Cardiac septum (tissue), 1 donor: ENCODE measurements around the gene TSPAN18. TPM values are rescaled to one million over a fixed set of nuclear protein-coding genes. Genes with fewer than 3 reads are reported as not detected.

Experiments used
- DNase-seq: peaks from one replicate; pipeline ENCODE4 v3.0.0-alpha.2; 2020; ENCODE audit warnings: low spot score
- intact Hi-C: fragments of 100-400 bp; cut with DNase I; formaldehyde crosslinking; loops from one replicate; pipeline ENCODE4 v1.14.0; 2022
- total RNA-seq: library from RNA; stranded (reverse); fragmentation: NEBNext Ultra II Directional; extraction: Animal tissue kit (Norgen Biotek cat#: 25700); gene quantifications from one replicate; pipeline ENCODE4 v1.2.1, GENCODE V29; 2021
- donor health status: DM: no; HTN: no; CAD: no.

Gene TSPAN18
- total RNA-seq, 1 donor from 2014 or later = 153 TPM

DNA sequence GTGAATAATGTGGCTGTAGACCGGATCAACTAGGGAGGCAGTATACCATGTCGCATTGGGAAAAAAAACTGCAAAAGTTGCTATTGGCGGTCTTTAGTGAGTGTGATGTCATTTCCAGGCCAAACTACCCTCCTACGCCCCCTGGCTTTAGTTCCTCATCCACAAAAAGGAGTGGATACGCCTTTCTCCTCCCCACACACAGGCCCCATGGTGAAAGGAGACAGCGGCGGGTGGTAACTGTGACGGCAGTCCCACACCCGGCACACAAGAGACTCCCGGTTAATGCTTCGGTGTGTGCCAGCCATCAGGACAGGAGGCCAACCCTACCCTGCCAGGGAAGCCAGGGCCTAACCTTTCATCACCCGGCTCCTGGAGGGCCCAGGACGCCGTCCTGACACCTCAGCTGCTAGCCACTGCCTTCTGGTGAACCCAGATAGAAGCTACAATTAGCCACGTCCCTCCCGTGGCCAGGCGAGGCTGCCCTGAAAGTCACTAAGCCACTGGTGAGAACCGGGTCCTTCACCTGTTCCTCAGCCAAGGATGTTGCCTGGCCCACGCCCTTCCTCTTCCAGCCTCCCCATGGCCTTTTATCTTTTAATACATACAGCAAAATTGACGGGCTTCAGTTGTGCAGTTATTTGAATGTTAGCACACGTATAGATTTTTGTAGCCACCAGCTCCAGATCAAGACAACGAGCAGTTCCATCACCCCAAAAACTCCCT, 213.1 kb downstream of the TSPAN18 start:
- DNase-seq = no peak
- intact Hi-C loops = loop anchor here (5.0 to 10.0 kb wide), 2 partner anchors 355 to 392 kb away; no protein-coding TSS in a partner anchor

GRCh38 chr11:44940404-44940803, 213.6 kb downstream of the TSPAN18 start:
- intact Hi-C loops = no loop called here
- no peak for DNase-seq

- intact Hi-C loops = no loop called here
- DNase-seq = no peak
These were observed 214.1 kb downstream of the TSPAN18 start for GRCh38 chr11:44940835-44941234.

DNA sequence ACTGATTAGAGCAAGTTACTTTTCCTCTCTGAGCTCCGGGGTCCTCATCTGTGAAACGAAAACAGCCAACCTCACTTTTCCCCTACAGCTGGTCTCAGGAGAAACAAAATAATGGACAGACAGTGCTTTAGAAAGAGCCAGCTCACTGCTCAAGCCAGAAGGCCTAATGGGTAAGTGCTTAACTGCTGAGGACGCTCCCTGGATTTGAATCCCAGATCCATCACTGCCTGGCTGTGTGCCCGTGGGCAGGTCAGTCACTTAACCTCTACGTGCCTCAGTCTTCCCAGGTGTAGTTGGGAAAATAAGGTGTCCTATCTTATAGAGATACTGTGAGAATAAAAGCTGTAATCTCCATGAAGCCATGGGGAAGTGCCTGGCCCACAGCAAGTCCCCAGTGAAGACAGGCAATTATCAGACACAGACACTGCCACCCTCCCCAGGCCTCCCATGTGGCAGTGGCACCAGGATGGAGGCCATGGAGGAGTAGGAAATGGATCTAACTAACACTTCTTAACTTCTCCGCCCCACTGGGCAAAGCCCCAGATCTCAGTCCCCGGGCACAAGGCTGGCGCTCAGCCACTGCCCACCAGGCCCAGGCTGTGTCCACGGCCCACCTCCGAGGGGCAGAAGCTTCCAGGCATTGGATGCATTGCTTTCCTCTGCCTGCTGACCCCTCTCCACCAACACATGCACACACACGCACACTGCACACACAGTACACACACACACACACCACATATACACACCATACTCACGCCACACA, 214.7 kb downstream of the TSPAN18 start:
- intact Hi-C loops = no loop called here
- DNase-seq = no peak

DNA sequence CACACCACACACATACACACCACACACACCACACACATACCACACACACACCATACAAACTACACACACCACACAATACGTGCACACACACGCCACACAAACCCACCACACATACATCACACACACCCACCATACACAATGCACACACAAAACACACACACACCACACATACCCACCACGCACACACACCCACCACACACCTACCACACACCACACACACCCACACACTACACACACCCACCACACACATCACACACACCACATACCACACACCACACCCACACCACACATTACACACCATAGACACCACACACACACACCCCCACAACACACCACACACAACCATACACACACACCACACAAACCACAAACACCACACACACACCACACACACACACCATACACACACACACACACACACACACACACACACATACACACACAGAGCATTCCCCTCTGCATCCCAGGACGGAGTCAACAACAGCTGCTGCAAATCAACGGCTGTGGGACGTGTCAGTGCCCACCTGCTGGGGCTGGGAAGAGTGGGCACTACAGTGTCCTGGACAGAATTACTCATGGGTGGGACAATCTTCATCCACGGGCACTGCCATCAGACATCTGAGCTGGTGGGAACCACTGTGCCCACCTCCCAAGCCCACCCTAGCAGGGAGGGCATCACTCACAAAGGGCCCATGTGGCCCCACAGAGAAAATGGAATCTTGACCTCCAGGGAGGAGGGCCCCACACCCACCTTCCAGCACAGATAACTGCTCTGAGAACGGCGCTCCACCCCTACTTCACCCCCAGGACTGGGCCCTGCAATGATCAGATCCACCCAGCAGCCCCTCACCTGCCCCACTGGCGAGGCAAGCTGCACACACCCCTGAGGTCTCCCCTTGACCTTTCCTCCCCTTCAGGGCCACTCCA, 215.5 kb downstream of the TSPAN18 start:
- intact Hi-C loops = no loop called here
- no peak for DNase-seq

DNA sequence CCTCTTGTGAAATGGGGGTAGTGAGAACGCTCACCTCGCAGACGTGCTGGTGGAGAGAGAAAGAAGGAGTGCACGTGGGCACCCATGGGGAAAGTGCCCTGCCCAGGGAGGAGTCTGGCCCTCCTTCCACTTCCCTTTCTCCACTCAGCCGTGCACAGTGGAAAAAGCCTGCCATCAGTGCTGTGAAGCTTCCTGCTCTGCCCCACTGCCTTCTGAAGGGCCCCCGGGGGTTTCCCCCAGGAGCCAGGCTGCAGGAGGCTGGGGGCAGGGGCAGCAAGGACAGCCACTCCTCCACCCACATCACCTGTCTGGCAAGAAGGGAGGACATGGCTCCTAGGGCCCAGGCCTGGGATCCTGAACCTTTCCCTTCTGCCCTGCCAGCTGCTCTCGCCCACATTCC, 216.4 kb downstream of the TSPAN18 start:
- DNase-seq = no peak
- intact Hi-C loops = no loop called here

DNA sequence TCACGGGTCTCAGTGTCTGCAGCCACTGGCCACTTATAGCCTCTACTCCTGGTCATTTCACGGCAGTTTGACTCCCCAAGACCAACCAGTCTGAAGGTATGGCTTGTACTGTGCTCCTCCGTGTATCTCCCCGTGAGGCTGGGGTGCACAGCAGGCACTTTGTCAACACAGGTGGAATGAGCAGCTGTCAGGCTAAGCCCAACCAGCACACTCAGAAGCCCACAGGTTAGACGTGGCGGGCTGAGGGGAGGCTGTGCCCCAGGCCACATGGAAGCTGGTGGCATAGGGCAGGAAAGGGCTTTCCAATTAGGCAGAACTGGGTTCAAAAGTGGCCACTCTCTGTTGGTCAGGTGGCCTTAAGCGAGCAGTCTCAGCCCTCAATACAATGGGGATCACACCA, 216.9 kb downstream of the TSPAN18 start:
- intact Hi-C loops = no loop called here
- no peak for DNase-seq

GRCh38 chr11:44944181-44944852, 217.6 kb downstream of the TSPAN18 start:
- no peak for DNase-seq
- intact Hi-C loops = no loop called here

- intact Hi-C loops = loop anchor here (5.0 kb wide), 1 partner anchor 82 kb away; no protein-coding TSS in a partner anchor
- no peak for DNase-seq
These were observed 218.1 kb downstream of the TSPAN18 start for GRCh38 chr11:44944853-44945235.

- DNase-seq = no peak
- intact Hi-C loops = loop anchor here (5.0 kb wide), 1 partner anchor 82 kb away; no protein-coding TSS in a partner anchor
These were observed 218.9 kb downstream of the TSPAN18 start for GRCh38 chr11:44945666-44946065.

- intact Hi-C loops = loop anchor here (5.0 kb wide), 1 partner anchor 81 kb away; no protein-coding TSS in a partner anchor
These were observed 219.5 kb downstream of the TSPAN18 start for GRCh38 chr11:44946263-44946662.

DNA sequence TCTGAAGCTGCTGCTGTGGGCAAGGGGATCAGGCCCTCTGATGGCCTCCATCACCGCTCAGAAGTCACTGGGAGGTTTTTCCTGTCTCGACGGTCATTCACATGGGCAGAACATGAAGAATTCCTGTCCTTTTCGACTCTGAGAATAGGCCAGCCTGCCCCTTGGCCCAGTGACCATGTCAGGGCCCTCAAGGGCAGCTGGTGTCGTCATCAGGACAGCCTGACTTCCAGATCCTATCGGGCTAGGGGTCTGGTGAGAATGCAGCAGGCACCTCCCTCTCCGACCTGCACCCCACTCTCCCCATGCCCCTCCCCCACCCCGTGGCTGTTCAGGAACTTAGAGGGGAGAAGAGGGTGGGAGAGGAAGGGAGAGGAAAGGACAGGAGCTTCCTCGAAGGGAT, 220.4 kb downstream of the TSPAN18 start:
- no peak for DNase-seq
- intact Hi-C loops = loop anchor here (5.0 kb wide), 1 partner anchor 80 kb away; no protein-coding TSS in a partner anchor

More at GRCh38 chr11:44946263-44946662, 219.5 kb downstream of the TSPAN18 start:
- peak; percentile 79 for DNase-seq

GRCh38 chr11:44948155-44948554, 221.4 kb downstream of the TSPAN18 start:
- DNase-seq = no peak
- intact Hi-C loops = loop anchor here (2.0 to 5.0 kb wide), 2 partner anchors 43 to 79 kb away; no protein-coding TSS in a partner anchor

GRCh38 chr11:44949160-44950030, 222.6 kb downstream of the TSPAN18 start:
- DNase-seq = no peak
- intact Hi-C loops = loop anchor here (2.0 to 5.0 kb wide), 2 partner anchors 41 to 78 kb away; no protein-coding TSS in a partner anchor

DNA sequence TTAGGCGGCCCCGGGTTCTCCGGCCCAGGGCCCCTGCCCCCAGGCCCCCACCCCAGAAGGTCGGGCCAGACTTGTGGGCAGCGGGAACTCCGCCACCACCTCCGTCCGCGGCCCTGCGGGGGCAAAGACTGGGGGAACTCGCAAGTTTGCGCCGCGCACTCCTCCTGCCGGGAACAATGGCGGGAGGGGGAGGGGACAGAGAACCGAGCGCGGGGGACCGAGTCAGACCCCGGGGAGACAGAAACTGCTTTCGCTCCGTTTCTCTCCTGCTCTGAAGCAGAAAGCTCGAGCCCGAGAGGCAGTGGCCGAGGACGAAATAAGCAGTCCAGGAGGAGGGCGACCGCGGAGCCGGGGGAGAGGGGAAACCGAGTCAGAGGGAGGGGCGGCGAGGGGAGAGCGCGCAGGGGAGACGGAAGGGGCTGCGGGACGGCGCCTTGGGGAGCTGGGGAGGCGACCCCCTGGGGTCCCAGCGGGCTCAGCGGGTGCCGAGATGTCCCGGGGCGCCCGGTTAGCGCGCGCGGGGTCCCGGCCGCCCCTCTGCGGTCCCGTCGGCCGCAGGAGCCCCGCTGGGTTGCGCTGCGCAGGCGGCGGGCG, 223.4 kb downstream of the TSPAN18 start:
- intact Hi-C loops = no loop called here
- DNase-seq = peak; percentile 85

- intact Hi-C loops = loop anchor here (1.0 kb wide), 1 partner anchor 26 kb away; no protein-coding TSS in a partner anchor
- peak; percentile 95 for DNase-seq
These were observed 224.1 kb downstream of the TSPAN18 start, which contains the start of gene TP53I11 for GRCh38 chr11:44950625-44951476. Gene TP53I11, minus strand, starts transcription at chr11:44950883. Its CDS starts 12,548 bp downstream, at chr11:44938335.
